HuH-7.5 (cell line): ENCODE data around the gene C1orf21.

Experiments used
- DNase-seq: peaks from one replicate; pipeline ENCODE4 v3.0.0; 2011; ENCODE audit warnings: low spot score

The C1orf21 gene

DNA sequence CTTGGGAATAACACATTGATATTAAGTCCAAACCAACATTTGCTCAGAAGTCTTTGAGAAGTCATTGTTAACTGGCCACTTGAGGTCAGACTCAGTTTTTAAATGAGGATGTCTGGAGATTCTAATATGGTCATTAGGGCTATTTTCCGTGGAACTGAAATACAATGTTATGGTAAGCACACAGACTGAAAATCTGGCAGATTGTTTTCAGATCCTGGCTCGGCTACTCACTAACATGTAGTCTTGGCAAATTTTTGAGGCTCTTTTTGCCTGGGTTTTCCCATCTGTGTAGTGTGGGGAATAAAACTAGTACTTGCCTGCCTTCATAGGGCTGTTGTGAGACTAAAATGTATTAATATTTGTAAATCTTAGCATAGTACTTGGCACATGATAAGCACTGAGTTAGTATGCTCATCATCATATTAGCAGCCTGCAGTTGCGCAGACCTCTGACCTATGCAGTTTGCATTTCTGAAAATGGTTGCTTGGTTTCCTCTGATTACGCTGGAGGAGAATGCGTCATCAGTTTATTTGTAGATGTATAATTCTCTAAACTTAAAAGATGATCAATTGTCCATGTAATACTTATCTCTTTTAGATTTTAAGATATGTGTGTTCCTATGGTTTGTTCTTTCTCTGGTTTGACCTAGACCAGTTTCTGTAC lies 100.8 kb downstream of the C1orf21 start:
- DNase-seq, result no peak

DNA sequence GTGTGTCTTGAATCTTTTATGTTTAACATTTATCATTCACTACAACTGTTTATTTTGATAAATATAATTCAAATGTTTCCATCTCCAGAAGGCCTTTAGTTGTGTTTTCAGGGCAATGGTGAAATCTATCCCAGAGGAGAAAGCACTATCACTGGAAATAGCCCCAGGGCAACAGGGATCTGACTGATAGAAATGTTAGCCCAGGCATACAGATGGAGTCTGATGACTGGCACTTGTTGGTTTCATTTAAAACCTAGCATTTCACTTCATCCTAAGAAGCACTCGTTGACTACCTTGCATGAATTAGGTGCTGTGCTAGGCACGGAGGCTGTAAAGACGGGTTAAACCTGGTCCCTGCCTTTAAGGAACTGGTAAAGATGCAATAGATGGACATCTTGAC lies 103.1 kb downstream of the C1orf21 start:
- DNase-seq, result no peak

DNA sequence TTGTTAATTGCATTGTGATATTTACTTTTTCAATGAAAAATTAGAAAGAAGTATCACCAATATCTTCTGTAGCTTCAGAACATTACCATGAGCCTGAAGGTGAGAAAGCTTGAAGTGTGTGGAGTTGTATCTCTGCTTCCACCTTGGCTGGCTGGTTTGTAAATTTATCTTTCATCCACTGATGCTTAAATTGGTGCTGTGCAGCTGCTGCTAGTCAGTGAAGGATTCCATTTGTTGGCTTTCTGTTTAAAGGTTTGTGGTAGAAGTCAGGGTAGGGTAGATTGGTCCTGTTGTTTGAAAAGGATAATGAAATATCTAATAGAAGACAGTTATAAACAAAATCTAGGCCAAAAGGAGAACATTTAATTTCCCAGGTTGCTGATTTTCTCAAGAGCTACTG lies 105.7 kb downstream of the C1orf21 start:
- DNase-seq, result no peak

DNA sequence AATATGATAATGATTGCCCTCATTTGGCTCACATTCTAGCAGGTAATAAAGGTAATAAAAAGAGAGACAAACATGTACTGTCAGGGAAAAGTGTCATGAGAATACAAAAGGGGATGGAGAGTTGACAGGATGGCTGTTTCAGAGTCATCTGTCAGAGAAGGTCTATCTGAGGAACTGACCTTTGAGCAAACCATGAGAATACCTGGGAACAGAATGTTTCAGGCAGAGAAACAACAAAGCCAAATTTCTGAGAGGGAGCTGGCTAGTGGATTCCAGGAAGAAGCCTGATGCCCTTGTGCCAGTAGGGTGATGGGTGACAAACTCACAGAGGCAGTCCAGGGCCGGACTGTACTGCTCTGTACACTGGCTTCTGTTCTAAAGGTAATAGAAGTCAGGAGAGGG lies 107.2 kb downstream of the C1orf21 start:
- no peak for DNase-seq

DNA sequence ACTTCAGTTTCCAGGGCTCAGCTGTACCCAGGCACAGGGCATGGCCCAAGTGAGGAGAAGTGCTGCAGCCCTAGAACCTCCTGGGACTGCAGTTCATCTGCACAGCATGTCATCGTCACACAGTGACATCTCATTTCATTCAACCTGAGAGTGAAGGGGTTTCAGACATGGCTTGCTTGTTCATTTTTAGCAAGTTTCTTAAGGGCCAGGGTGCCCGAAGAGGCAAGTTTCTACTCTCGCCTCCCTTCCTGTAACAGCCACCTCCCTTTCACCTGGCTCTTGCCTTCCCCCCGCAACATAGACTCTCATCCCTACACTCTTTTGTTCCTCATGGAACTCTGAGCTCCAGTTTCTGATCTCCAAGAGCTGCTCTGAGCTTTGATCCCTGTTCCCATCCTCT lies 108.1 kb downstream of the C1orf21 start:
- no peak for DNase-seq

DNA sequence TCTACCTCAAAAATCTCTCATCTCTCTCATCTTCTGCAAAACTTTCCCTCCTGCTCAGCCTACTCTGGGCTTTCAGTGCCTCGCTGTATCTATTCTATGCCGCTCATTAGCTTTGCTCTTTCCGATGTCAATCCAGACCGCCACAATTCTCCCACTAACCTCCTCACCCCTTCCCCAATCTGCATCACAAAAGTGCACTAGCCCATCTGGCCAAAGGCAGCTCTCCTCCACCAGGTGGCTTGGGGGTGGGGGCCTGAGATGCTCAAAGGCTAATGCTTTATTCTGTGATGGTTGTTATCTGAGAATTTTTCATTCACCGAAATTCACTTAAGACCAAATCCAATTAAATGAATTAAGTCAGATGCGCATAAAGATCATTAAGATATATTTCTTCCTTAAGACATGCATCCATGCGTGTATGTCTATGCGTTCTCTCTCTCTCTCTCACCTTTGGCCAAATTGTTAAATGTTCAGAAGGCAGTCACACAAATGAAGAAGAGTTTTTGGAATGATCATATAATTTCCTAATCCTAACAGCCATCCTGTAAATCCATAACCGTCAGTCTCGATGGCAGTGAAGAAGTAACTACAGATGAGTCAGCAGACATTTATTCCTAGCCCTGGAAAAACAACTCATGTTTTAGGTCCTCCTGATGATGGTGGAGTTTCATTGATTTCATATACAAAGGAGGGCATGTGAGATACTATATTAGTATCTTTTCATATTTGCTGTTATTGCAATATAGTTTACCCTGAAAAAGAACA lies 111.3 kb downstream of the C1orf21 start:
- DNase-seq, result no peak

DNA sequence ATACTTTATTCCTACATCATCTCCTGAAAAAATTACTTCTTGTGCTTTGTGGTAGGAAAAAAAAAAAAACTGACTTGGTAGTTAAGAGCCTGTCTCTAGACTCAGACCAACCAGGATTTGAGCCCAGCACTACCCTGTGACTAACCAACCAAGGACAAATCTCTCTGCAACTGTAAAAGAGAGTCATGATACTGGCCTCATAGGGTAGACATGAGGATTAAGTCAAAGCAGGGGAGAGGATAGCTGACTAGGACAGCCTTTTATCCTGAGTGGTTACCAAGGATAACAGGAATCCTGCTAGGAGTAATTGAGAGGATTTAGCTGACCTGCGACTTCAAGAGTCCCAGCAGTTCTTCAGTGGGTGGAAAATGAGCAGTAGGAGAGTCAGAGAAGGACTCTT lies 112.8 kb downstream of the C1orf21 start:
- DNase-seq, result no peak

DNA sequence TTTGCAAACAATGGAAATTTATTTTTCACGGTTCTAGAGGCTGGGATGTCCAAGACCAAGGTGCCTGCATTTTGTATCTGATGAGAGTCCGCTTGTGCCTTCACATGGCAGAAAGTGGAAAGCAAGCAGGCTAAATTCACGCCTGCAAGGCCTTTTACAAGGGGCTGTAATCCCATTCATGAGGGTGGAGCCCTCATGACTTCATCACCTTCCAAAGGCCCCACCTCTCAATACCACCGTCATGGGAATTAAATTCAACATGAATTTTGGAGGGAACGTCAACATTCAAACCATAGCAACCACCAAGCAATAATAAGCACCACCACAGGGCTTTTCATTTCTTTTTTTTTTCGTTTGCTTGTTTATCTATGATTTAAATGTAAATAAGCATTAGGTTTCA lies 115.3 kb downstream of the C1orf21 start:
- no peak for DNase-seq

DNA sequence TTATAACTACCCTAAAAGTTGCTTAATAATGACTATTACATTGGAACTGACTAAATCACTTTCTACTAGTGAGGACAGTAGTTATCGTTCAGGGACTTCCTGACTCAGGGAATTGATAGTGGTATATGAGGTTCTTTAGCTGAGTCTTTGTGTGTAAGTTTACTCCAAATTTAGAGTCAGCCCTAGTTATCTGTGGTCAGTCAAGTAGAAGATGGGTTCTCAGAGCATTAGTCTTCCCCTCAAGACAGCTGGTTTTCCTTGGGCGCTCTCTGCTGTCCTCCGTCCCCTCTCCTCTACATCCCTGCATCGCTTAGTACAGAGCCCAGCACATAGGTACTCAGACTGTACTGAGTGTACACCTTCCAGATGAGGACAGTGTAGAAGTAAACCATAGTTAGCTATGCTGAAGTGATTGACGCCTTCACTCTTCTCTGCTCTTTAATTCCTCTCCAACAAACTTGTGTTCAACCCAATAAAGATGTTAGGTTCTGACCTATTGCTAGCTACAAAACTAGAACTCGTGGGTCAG lies 116.5 kb downstream of the C1orf21 start:
- no peak for DNase-seq

DNA sequence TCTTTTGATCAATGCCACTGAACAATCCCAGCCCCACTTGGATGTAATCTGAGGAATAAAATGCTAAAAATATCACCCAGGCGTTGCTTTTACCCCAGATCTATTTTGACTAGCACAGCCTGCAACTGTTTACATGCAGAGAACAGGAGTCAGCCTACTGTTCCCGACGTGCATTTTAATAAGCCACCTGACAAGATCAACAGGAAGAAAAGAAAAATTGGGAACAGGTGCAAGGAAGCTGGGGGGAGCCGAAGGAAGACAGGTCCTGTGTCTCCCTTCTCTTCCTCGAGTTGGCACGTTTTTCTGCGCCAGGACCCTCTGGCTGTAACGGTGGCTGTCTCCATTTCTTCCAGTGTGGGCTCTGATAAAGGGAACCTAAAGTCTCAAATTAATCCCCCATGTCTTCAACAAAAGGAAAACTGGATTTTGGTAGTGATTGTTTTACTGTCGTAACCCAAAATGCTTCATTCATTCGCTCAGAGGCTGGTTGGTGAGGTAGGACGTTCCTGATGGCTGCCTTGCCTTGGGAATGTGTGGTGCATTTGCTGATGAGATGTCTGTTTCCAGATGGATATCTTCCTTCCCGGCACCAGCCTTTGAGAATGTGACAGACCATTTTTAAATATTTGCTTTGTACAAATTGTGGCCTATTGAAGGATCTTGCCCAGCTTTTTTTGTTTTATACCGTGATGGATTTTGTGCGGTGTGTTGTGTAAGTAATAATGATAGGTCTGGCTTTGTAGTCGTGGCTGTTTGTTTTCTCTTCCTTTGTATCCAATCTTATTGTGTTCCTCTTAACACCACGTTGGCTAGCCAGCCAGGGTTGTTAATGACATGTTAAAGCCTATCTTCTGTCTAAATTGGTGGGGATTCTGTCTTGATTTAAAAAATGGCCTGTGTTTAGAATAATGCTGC lies 117.5 kb downstream of the C1orf21 start:
- no peak for DNase-seq

DNA sequence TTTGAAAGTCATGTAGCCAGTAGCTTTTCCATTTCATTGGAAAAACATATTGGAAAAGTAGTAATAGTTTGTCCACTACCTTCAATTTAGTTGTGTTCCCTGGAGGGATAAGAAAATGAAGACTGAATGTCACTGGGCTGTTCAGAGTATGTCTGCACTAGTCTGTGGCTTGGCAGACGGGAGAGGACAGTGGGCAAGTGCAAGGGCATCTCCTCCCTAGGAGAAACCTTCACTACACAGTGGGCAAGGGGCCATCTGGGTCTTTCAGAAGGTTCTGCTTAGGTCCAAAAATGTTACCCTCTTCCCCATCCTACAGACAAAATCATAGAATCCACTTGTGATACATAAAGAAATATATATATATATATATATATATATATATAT lies 118.1 kb downstream of the C1orf21 start:
- no peak for DNase-seq

DNA sequence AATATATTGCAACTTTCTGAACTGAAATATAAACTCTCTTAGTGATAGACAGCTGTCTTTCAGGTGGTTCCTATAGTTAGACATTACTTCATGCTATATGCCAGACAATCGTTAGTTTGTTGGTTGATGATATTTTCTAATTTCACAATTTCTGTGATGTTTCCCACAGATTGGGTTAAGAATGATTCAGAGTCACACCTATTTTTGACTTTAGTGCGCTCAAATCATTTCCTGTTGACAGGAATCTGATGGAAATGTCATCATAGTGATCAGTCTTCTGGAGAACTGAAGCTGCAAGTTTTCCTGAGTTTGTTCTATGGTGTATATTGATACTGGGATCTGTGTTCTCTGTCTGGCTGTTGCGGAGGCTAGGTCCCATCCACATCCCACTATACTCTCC lies 119.7 kb downstream of the C1orf21 start:
- DNase-seq, result no peak

DNA sequence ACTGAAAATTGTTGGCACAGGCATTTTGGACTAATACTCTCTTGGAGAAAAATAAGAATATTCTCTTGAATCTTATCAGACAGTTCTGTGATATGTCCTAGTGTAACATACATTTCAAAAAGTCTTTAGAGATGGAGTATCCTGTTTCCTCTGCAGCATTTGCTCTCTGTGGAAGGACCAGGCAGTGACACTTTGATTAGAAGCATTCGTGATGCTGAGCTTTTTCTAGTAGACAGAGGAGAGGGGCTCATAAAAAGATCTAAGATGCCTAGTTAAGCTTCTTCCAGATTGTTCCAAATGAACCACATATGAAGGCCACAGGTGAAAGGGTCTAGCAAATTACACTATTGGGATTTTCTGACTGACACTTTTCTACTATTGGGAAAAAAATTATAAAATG lies 120.3 kb downstream of the C1orf21 start:
- DNase-seq, result no peak

DNA sequence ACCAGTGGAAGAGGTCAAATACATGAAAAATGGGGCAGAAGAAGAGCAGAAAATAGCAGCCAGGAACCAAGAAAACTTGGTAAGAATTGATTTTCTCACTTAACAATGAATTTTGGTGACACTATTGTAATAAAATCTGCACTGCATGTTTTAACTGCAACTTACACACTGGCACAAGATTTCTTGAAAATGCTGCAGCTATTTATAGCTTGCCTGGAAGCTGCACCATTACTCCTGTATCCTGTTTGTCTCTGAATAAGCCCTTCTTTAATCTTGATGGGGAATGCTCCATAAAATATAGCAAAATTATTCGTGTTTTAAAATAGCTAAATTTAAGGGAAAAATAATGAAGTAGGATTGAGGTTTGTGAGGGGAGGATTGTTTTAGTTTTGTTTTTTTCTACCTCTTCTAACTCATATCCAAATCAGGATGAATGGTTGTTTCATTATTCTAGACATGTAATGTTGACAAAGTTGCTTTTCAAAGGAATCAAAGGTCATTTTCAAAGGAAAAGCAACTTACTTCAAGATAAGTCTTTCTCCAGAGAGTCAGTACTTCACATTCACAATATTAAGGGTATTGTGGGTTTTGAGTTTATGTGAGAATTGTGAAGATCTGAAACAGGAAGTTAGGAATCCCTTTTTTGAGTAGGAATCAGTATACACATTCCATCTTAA lies 120.9 kb downstream of the C1orf21 start:
- DNase-seq, result no peak

DNA sequence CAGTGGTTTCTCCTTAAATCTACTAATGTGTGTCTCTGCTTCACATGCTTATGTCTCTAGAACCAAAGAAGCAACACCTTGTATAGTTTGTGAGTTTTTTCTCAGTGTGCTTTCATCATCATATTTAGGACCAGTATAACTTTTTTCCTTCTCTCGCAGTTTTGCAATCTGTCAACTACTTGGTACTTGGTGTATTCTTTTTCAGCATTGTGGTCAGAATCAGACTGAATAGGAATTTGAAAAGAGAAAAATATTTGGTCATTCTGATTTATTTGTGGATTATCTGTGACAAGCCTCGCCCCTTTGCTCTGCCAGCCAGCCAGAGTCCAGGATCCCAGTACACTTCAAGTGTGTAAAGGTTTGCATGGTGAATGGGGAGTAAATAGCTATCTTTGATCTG lies 122.3 kb downstream of the C1orf21 start:
- no peak for DNase-seq

DNA sequence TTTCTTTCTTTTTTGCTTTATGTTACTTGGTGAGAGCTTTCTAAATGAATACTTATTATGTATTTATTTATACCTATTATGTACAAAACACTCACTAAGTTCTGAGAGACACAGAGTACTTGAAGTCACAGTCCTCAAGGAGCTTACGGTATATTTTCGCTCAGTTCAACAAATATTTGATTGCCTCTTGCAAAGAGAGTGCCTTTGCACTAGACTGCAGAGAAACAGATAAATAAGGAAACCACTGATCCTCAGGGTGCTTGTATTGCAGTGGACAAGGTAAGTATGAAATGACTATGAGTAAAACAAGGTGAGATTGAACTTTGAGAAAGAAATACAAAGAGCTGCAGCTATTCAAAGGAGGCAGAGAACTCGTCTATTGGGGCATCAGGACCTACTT lies 123.3 kb downstream of the C1orf21 start:
- no peak for DNase-seq

DNA sequence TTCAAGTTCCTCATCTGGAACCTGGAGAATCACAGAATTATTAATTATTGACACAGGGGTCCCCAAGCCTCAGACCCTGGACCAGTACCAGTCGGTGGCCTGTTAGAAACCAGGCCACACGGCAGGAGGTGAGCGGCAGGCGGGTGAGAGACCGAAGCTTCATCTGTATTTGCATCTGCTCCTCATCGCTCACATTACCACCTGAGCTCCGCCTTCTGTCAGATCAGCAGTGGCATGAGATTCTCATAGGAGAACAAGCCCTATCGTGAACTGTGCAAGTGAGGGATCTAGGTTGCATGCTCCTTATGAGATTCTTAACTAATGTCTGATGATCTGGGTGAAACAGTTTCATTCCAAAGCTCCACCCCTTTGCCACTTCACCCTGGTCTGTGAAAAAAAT lies 125.9 kb downstream of the C1orf21 start:
- no peak for DNase-seq

DNA sequence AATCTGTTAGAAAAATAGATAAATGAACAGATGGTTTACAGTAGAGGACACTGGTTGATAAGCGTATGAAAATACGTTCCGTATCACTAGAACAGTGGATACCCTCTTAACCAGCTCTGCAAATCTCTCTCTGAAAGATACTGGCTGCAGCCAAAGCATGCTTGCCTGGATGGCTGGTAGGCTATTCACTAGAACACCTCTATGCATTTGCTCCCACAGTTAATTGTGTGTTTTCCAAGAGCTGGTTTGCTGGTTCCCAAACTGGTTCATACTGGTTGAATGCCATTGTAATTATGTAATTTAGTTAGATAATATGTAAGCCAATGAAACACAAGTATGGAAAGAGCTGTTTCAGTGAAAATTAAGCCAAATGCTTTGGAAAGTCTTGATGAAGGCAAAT lies 126.6 kb downstream of the C1orf21 start:
- DNase-seq, result no peak

DNA sequence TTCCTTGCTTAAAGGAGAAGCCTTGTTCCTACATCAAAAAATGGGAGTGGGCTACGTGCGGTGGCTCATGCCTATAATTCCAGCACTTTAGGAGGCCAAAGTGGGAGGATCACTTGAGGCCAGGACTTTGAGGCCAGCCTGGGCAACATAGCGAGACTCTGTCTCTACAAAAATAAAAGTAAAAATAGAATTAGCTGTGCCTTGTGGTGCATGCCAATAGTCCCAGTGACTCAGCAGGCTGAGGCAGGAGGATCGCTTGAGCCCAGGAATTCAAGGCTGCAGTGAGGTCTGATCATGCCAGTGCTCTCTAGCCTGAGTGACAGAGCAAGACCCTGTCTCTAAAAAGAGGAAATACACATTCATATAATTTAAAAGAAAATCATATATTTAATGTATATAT lies 127.1 kb downstream of the C1orf21 start:
- no peak for DNase-seq

DNA sequence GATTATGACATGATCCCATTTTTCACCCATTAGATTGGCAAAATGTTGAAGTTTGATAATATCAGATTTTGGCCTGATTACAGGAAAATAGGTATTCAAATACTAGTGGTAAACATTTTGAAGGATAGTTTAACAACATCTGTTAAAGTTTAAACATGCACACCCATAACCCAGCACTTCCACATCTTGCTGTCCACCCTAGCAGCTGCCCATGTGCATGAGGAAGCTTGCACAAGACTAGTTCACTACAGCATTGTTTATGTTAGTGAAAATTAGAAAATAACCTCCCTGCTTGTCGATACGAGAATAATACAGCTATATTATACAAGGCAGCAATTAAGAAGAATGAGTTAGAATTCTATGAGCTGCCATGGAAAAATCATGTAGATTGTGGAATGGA lies 127.6 kb downstream of the C1orf21 start:
- DNase-seq, result no peak

DNA sequence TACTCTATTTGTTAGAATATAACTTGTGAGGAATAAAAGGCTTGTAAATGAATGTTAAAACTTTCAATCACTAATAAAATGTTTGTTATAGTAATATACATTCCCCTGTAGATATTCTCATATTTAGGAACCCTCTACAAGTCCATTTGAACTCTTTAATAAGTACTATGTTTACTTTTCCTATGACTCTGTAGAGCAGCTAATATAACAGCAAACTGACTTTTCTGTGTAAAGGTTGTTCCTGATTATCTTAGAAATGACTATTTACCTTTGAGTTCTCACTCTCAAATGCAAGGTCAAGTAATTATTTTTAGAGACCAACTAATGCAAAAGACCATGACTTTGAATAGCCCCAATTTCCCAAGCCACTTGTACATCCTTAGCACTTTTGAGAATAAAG lies 130.3 kb downstream of the C1orf21 start:
- no peak for DNase-seq

DNA sequence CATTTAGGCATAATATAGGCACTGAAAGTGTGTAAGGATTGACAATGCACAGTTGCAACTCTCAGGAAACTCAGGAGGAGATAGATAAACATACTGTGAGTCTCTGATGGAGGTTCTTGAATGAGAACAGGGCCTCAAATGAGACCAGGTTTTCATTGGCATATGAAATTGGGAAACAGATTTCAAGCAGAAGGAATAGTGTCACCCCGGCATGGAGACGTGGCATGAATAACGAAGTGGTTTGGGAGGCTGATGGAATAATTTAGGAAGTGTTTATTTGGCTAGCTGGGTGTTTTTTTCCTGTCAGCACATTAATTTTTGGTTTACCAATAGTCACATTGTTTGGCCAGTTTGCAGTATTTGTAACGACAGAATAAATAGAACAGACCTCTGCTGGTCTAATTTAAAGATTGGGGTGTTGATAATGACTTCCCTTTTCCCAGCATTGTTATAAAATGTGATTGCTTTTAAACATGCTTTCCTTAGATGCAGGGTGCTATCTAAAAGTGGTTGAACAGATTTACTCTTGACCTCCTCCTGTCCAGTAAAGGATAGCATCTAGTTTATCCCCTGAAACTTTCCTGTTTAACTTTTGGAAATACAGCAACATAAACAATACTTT lies 132.0 kb downstream of the C1orf21 start:
- no peak for DNase-seq
